HG02798 (cell line): ENCODE measurements around the gene APH1A.
"Not testable (repeated sequence)": the region's sequence is repeated elsewhere in the genome, so short reads cannot be mapped to it uniquely, and the experiment has no call there.

Source experiments
- ATAC-seq: cut with Tn5 transposase; IDR thresholded peaks from one replicate; pipeline ENCODE4 v1.9.1; 2021; ENCODE audit warnings: mild to moderate bottlenecking; ENCODE audit not compliant: unreplicated experiment, poor library complexity

The APH1A gene

GRCh38 chr1:150268705-150269403, at the start of gene APH1A:
APH1A (minus strand) TSS chr1:150269016; CDS start chr1:150268810, 206 bp downstream.
- peak; percentile 94 for ATAC-seq

GRCh38 chr1:150314691-150315090, 45.9 kb upstream of the APH1A start:
- ATAC-seq: not testable (repeated sequence)

- ATAC-seq: no peak
Observed at GRCh38 chr1:150311762-150312161, 42.9 kb upstream of the APH1A start.

GRCh38 chr1:150309758-150310508, 41.1 kb upstream of the APH1A start:
- ATAC-seq: no peak

GRCh38 chr1:150308585-150308984, 39.8 kb upstream of the APH1A start:
- ATAC-seq: not testable (repeated sequence)

GRCh38 chr1:150302902-150303301, 34.1 kb upstream of the APH1A start:
- ATAC-seq: no peak

- no peak for ATAC-seq
Observed at GRCh38 chr1:150302338-150302737, 33.5 kb upstream of the APH1A start.

- ATAC-seq: no peak
Observed at GRCh38 chr1:150299716-150300115, 30.9 kb upstream of the APH1A start.

- ATAC-seq: no peak
Observed at GRCh38 chr1:150295476-150295875, 26.7 kb upstream of the APH1A start.

- peak; percentile 98 for ATAC-seq
Observed at GRCh38 chr1:150293433-150294253, 24.8 kb upstream of the APH1A start, which contains the start of gene MRPS21. MRPS21 (plus strand) TSS chr1:150293861; CDS start chr1:150294367, 506 bp downstream.

- no peak for ATAC-seq
Observed at GRCh38 chr1:150288822-150289221, 20.0 kb upstream of the APH1A start.

GRCh38 chr1:150288382-150288781, 19.6 kb upstream of the APH1A start:
- no peak for ATAC-seq

GRCh38 chr1:150283260-150283659, 14.4 kb upstream of the APH1A start:
- no peak for ATAC-seq

GRCh38 chr1:150282558-150282958, 13.7 kb upstream of the APH1A start:
- ATAC-seq: no peak

GRCh38 chr1:150281758-150282557, 13.1 kb upstream of the APH1A start, which contains the start of gene CIART:
CIART (plus strand) TSS chr1:150282554; CDS start chr1:150283268, 714 bp downstream.
- peak; percentile 77 for ATAC-seq

- ATAC-seq: no peak
Observed at GRCh38 chr1:150281221-150281757, 12.5 kb upstream of the APH1A start.

GRCh38 chr1:150280138-150280707, 11.4 kb upstream of the APH1A start:
- ATAC-seq: no peak

- ATAC-seq: no peak
Observed at GRCh38 chr1:150273311-150273710, 4.5 kb upstream of the APH1A start.

- ATAC-seq: no peak
Observed at GRCh38 chr1:150271291-150271959, 2.6 kb upstream of the APH1A start.
